OCI-LY7 (cell line): ENCODE results near the gene RPS15A. TPM values are rescaled to one million over a fixed set of nuclear protein-coding genes. Genes with fewer than 3 reads are reported as not detected.

Experiments
- BruUV-seq: library from RNA; stranded (reverse); fragments of 400-500 nt; replicated peaks from 2 replicates; lab custom pipeline; 2021; lab: Mats Ljungman, UMichigan
- CTCF ChIA-PET: fragments of 300-600 bp; sonication (Branson Sonifier 250); formaldehyde crosslinking; loops from one replicate; lab custom pipeline; 2022; ENCODE audit warnings: antibody characterized with exemption; ENCODE audit not compliant: unreplicated experiment; lab: Charles Lee
- POLR2A ChIA-PET: fragments of 300-600 bp; sonication (Branson Sonifier 250); formaldehyde crosslinking; loops from one replicate; lab custom pipeline; 2022; ENCODE audit warnings: antibody characterized with exemption; lab: Charles Lee
- DNase-seq: peaks from one replicate; pipeline ENCODE4 v3.0.0-alpha.2; 2015; ENCODE audit warnings: low spot score
- H2AFZ ChIP-seq: fragments of 200-600 bp; sonication (generic), shearing (Covaris generic); 2 replicates; pipeline ENCODE4 v1.6.1; 2014; ENCODE audit warnings: mild to moderate bottlenecking, antibody characterized with exemption, low read length, moderate library complexity
- H3K27ac ChIP-seq: fragments of 200-600 bp; sonication (generic); 2 replicates; pipeline ENCODE4 v1.5.1; 2014; ENCODE audit warnings: mixed run types, low read depth, mild to moderate bottlenecking, moderate library complexity, low read length, inconsistent platforms; ENCODE audit not compliant: poor library complexity, severe bottlenecking
- H3K36me3 ChIP-seq: fragments of 200-600 bp; sonication (generic); 2 replicates; pipeline ENCODE4 v1.6.1; 2014; ENCODE audit warnings: mild to moderate bottlenecking, antibody characterized with exemption, low read length, moderate library complexity, mixed read lengths; ENCODE audit not compliant: insufficient read depth
- H3K4me1 ChIP-seq: fragments of 200-600 bp; sonication (generic); 2 replicates; pipeline ENCODE4 v1.5.1; 2014; ENCODE audit warnings: mild to moderate bottlenecking, low read length; ENCODE audit not compliant: insufficient read depth, poor library complexity, severe bottlenecking
- H3K4me2 ChIP-seq: fragments of 200-600 bp; sonication (generic); 2 replicates; pipeline ENCODE4 v1.6.1; 2014; ENCODE audit warnings: mild to moderate bottlenecking, low read length
- H3K4me3 ChIP-seq: fragments of 200-600 bp; sonication (generic); 2 replicates; pipeline ENCODE4 v1.5.1; 2014; ENCODE audit warnings: mild to moderate bottlenecking, low read depth, low read length; ENCODE audit not compliant: poor library complexity, severe bottlenecking
- H3K79me2 ChIP-seq: fragments of 200-600 bp; sonication (generic); 2 replicates; pipeline ENCODE4 v1.6.1; 2016; ENCODE audit warnings: low read depth, mild to moderate bottlenecking, low read length, moderate library complexity, mixed read lengths; ENCODE audit not compliant: insufficient read depth
- H3K9me2 ChIP-seq: fragments of 200-600 bp; sonication (generic); 2 replicates; pipeline ENCODE4 v1.6.1; 2016; ENCODE audit warnings: mild to moderate bottlenecking, low read length, mixed read lengths; ENCODE audit not compliant: insufficient read depth
- H3K9me3 ChIP-seq: fragments of 200-600 bp; sonication (generic); 2 replicates; pipeline ENCODE4 v1.6.1; 2014; ENCODE audit warnings: mild to moderate bottlenecking, mixed run types, low read length, mixed read lengths
- H4K20me1 ChIP-seq: fragments of 200-600 bp; sonication (generic); 2 replicates; pipeline ENCODE4 v1.6.1; 2014; ENCODE audit warnings: mild to moderate bottlenecking, antibody characterized with exemption, low read length, moderate library complexity, mixed read lengths; ENCODE audit not compliant: insufficient read depth
- EZH2phosphoT487 ChIP-seq: fragments of 200-600 bp; sonication (generic); IDR thresholded peaks from 2 replicates; pipeline ENCODE4 v1.6.1; 2018; ENCODE audit warnings: low read depth, borderline replicate concordance, mild to moderate bottlenecking, mixed run types, antibody characterized with exemption, low read length, moderate library complexity, mixed read lengths
- intact Hi-C: fragments of 100-400 bp; cut with micrococcal nuclease; formaldehyde crosslinking; loops from one replicate; pipeline ENCODE4 v1.10.0; 2022; ENCODE audit not compliant: unreplicated experiment
- total RNA-seq, 2 experiments: library from RNA; depleted of rRNA in 1 of 2; stranded (reverse); fragments of >200 nt in 1 of 2; shearing (Covaris generic) in 1 of 2; gene quantifications; 2 replicates each; pipeline ENCODE4 v1.2.3, GENCODE V29; 2014 to 2022
- TF ChIP-seq, protein P1 (sequence below): fragments of 200-600 bp; sonication (generic); conservative IDR thresholded peaks from 2 replicates; pipeline ENCODE4 v1.5.1; 2014; ENCODE audit warnings: mild to moderate bottlenecking, antibody characterized with exemption, low read length, moderate library complexity, mixed read lengths

Gene RPS15A
- total RNA-seq, 2 experiments from 2014 or later, result 1,902 to 2,645 TPM

DNA sequence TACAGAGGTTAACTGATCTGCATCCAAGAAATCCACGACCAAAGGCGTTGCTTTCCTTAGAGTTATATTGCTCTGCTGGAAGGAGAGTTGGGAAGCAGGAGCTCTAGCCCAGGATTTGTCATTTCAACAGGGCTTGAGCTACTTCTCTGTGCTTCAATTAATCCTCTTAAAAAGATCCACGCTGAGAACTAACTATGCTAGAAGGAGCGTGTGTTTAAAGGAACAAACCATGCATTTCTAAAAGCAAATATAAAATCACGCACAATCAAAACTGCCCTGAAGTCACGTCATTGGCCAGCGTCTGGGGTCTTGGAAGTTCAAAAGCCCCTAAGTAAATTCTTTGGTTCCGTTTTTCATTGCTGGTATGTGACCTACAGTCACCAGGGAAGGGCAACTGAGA lies 10.2 kb upstream of the RPS15A start:
- POLR2A ChIA-PET, result interaction anchor here (6.8 kb wide), 1 partner anchor 10 kb away, joined by 64 read pairs; the partner anchor contains the start of gene RPS15A
- no TSS peak for BruUV-seq
- H3K4me2 ChIP-seq, result peak overlapping the region; percentile 94
- H3K36me3 ChIP-seq, result peaks cover 75% of the 10 kb centered on the region
- H3K27ac ChIP-seq, result peak overlapping the region; percentile 85
- peaks cover 48% of the 10 kb centered on the region for H4K20me1 ChIP-seq
- intact Hi-C loops, result loop anchor here (2.0 kb wide), 1 partner anchor 127 kb away; the partner anchor contains the start of gene SMG1
- no peaks in the 10 kb centered on the region for H3K9me2 ChIP-seq
- no peak for TF ChIP-seq EZH2phosphoT487
- TF ChIP-seq, protein P1, sequence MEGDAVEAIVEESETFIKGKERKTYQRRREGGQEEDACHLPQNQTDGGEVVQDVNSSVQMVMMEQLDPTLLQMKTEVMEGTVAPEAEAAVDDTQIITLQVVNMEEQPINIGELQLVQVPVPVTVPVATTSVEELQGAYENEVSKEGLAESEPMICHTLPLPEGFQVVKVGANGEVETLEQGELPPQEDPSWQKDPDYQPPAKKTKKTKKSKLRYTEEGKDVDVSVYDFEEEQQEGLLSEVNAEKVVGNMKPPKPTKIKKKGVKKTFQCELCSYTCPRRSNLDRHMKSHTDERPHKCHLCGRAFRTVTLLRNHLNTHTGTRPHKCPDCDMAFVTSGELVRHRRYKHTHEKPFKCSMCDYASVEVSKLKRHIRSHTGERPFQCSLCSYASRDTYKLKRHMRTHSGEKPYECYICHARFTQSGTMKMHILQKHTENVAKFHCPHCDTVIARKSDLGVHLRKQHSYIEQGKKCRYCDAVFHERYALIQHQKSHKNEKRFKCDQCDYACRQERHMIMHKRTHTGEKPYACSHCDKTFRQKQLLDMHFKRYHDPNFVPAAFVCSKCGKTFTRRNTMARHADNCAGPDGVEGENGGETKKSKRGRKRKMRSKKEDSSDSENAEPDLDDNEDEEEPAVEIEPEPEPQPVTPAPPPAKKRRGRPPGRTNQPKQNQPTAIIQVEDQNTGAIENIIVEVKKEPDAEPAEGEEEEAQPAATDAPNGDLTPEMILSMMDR, result no peak
- H3K4me1 ChIP-seq, result peaks cover 59% of the 10 kb centered on the region
- peak overlapping the region; percentile 99 for H3K4me3 ChIP-seq
- peaks cover 83% of the 10 kb centered on the region for H3K79me2 ChIP-seq
- no peak overlapping the region for H2AFZ ChIP-seq
- DNase-seq, result peak; percentile 37
- CTCF ChIA-PET, result interaction anchor here (0.5 kb wide), 1 partner anchor 140 kb away, joined by 4 read pairs; no protein-coding TSS in a partner anchor
- no peaks in the 10 kb centered on the region for H3K9me3 ChIP-seq

DNA sequence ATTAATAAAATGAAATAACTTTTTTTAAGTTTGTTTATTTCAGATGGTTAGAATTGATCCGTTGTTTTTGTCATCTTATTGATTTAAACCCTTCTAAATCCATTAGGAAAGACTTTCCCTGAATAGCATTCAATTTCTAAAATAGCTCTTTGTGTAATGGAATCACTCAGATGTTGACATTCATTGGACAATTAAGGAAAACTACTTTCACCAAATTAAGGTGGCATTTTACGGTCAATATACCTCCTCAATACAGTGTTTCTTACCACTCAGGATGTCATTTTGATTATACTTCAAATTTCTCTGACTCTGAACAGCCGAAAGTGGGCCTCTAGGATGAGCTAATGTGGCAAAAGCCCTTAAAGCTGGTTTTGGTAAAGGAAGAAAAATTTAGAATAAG lies 9.4 kb upstream of the RPS15A start:
- no TSS peak for BruUV-seq
- Histone ChIP-seq H2AFZ (no peak overlapping the region), H3K4me1 (peaks cover 51% of the 10 kb centered on the region), H3K79me2 (peaks cover 83% of the 10 kb centered on the region), H3K4me3 (peak overlapping the region; percentile 99), H3K4me2 (peak overlapping the region; percentile 94), H3K27ac (no peak overlapping the region), H4K20me1 (peaks cover 48% of the 10 kb centered on the region), H3K36me3 (peaks cover 75% of the 10 kb centered on the region), H3K9me3 (no peaks in the 10 kb centered on the region), H3K9me2 (no peaks in the 10 kb centered on the region)
- ChIA-PET POLR2A (interaction anchor here (1.0 to 6.8 kb wide), 2 partner anchors 9 to 16 kb away, joined by 3 to 64 read pairs; partner anchors contain the start of gene RPS15A), CTCF (interaction anchor here (0.5 to 1.2 kb wide), 2 partner anchors 9 to 141 kb away, joined by 4 read pairs; partner anchors contain the start of gene RPS15A)
- DNase-seq, result no peak
- intact Hi-C loops, result loop anchor here (2.0 kb wide), 1 partner anchor 171 kb away; no protein-coding TSS in a partner anchor
- TF ChIP-seq, protein P1, result no peak
- TF ChIP-seq EZH2phosphoT487, result no peak

DNA sequence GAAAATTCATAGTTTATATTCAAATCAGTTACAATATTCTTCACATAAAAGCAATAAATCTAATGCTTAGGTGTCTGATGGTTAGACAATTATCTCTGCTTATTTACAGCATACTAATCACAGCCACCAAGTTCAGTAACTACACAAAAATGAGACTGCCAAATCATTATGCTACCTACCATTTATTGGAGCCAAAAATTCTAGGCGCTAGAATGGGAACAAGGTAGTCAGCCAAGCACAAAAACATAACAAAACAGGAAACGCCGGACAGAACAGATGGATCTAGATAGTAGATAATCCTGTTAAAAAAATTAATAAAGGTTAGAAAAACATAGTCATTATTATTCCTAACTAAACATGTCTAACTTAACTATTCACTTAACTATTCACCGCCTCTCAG lies 7.6 kb upstream of the RPS15A start:
- Histone ChIP-seq H3K4me2 (peak overlapping the region; percentile 94; the same call in 1 of the 2 replicates), H4K20me1 (peaks cover 48% of the 10 kb centered on the region), H3K36me3 (peaks cover 84% of the 10 kb centered on the region), H3K79me2 (peaks cover 75% of the 10 kb centered on the region), H3K27ac (no peak overlapping the region), H3K9me3 (no peaks in the 10 kb centered on the region), H3K4me3 (no peak overlapping the region), H3K4me1 (peaks cover 34% of the 10 kb centered on the region), H3K9me2 (no peaks in the 10 kb centered on the region), H2AFZ (no peak overlapping the region)
- TF ChIP-seq EZH2phosphoT487, result no peak
- TF ChIP-seq, protein P1, result no peak
- ChIA-PET POLR2A (no interaction called here), CTCF (no interaction called here)
- intact Hi-C loops, result loop anchor here (2.0 kb wide), 1 partner anchor 173 kb away; no protein-coding TSS in a partner anchor
- DNase-seq, result no peak
- BruUV-seq, result no TSS peak
